Measurements from ENCODE around the gene RIPK1.
"Not testable (repeated sequence)": the region's sequence is repeated elsewhere in the genome, so short reads cannot be mapped to it uniquely, and the experiment has no call there.

RIPK1 gene

GRCh38 chr6:3041606-3042005, 26.7 kb upstream of the RIPK1 start:
- TF ChIP-seq, protein P1, sequence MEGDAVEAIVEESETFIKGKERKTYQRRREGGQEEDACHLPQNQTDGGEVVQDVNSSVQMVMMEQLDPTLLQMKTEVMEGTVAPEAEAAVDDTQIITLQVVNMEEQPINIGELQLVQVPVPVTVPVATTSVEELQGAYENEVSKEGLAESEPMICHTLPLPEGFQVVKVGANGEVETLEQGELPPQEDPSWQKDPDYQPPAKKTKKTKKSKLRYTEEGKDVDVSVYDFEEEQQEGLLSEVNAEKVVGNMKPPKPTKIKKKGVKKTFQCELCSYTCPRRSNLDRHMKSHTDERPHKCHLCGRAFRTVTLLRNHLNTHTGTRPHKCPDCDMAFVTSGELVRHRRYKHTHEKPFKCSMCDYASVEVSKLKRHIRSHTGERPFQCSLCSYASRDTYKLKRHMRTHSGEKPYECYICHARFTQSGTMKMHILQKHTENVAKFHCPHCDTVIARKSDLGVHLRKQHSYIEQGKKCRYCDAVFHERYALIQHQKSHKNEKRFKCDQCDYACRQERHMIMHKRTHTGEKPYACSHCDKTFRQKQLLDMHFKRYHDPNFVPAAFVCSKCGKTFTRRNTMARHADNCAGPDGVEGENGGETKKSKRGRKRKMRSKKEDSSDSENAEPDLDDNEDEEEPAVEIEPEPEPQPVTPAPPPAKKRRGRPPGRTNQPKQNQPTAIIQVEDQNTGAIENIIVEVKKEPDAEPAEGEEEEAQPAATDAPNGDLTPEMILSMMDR (IDR thresholded peaks at IDR 0.05): no peak
- no peak overlapping the region for H3K9ac ChIP-seq

DNA sequence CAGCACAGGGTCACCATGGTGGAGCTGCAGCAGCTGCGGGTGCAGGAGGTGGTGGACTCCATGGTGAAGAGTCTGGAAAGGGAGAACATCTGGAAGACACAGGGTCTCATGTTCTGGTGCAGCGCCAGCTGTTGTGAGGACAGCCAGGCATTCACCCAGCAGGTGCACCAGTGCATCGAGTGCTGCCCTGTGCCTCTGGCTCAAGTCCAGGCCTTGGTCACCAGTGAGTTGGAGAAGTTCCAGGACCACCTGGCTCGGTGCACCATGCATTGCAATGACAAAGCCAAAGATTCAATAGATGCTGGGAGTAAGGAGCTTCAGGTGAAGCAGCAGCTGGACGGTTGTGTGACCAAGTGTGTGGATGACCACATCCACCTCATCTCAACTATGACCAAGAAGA, 22.9 kb upstream of the RIPK1 start:
- no peaks in the 10 kb centered on the region for H3K27me3 ChIP-seq (ENCODE audit: control insufficient read depth, insufficient read depth, low read length)
- H3K9me3 ChIP-seq (ENCODE audit: control insufficient read depth, low read length): no peaks in the 10 kb centered on the region
- no peak overlapping the region for H3K4me3 ChIP-seq (ENCODE audit: low read depth, low read length)
- TF ChIP-seq, protein P1 (IDR thresholded peaks at IDR 0.05): no peak
- no peak overlapping the region for H3K27ac ChIP-seq
- H2AFZ ChIP-seq: no peak overlapping the region
- H3K9ac ChIP-seq: no peak overlapping the region
- no peaks in the 10 kb centered on the region for H3K4me1 ChIP-seq
- H3K79me2 ChIP-seq: no peaks in the 10 kb centered on the region
- H3K4me2 ChIP-seq (ENCODE audit: low read length): no peak overlapping the region
- no peaks in the 10 kb centered on the region for H3K36me3 ChIP-seq (ENCODE audit: control insufficient read depth, insufficient read depth, low read length)

More at GRCh38 chr6:3041606-3042005, 26.7 kb upstream of the RIPK1 start:
- no peaks in the 10 kb centered on the region for H3K36me3 ChIP-seq (ENCODE audit: control insufficient read depth, insufficient read depth, low read length)
- peak overlapping the region; percentile 18 for H2AFZ ChIP-seq
- H3K9me3 ChIP-seq (ENCODE audit: control insufficient read depth, low read length): no peaks in the 10 kb centered on the region
- H3K79me2 ChIP-seq: no peaks in the 10 kb centered on the region
- no peak overlapping the region for H3K4me3 ChIP-seq (ENCODE audit: low read depth, low read length)
- no peaks in the 10 kb centered on the region for H3K27me3 ChIP-seq (ENCODE audit: control insufficient read depth, insufficient read depth, low read length)
- H3K4me1 ChIP-seq: no peaks in the 10 kb centered on the region
- no peak overlapping the region for H3K27ac ChIP-seq
- no peak overlapping the region for H3K4me2 ChIP-seq (ENCODE audit: low read length)

- Histone ChIP-seq H3K4me3 (ENCODE audit: low read depth, low read length) (no peak overlapping the region), H3K4me2 (ENCODE audit: low read length) (no peak overlapping the region), H3K9me3 (ENCODE audit: control insufficient read depth, low read length) (no peaks in the 10 kb centered on the region), H3K9ac (no peak overlapping the region), H2AFZ (no peak overlapping the region), H3K79me2 (no peaks in the 10 kb centered on the region), H3K27ac (no peak overlapping the region), H3K27me3 (ENCODE audit: control insufficient read depth, insufficient read depth, low read length) (no peaks in the 10 kb centered on the region), H3K36me3 (ENCODE audit: control insufficient read depth, insufficient read depth, low read length) (no peaks in the 10 kb centered on the region), H3K4me1 (no peaks in the 10 kb centered on the region)
- TF ChIP-seq, protein P1 (IDR thresholded peaks at IDR 0.05): no peak
Observed at GRCh38 chr6:3045777-3046176, 22.5 kb upstream of the RIPK1 start.

DNA sequence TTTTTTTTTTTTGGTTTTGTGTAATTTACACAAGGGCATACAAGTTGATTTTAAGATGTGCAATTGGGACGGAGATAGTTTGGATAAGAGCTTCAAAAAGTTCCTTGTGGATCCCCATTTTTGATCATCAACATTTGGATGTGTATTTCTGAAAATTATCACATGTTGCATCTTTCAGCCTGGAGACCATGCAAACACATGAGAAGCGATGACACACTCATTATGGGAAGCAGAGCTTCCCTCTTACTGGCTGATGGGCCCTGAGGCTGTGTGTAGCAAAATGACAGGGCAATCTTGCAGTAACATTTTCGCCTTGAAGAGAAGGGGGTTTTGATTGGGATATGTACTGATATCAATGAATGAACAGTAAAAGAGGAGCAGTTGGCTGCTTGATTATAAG, 22.0 kb upstream of the RIPK1 start:
- Histone ChIP-seq H3K36me3 (ENCODE audit: control insufficient read depth, insufficient read depth, low read length) (no peaks in the 10 kb centered on the region), H3K4me3 (ENCODE audit: low read depth, low read length) (no peak overlapping the region), H3K9me3 (ENCODE audit: control insufficient read depth, low read length) (no peaks in the 10 kb centered on the region), H3K27ac (no peak overlapping the region), H3K79me2 (no peaks in the 10 kb centered on the region), H3K4me1 (no peaks in the 10 kb centered on the region), H3K9ac (no peak overlapping the region), H3K27me3 (ENCODE audit: control insufficient read depth, insufficient read depth, low read length) (no peaks in the 10 kb centered on the region), H3K4me2 (ENCODE audit: low read length) (no peak overlapping the region), H2AFZ (no peak overlapping the region)
- TF ChIP-seq, protein P1 (IDR thresholded peaks at IDR 0.05): no peak

- H3K36me3 ChIP-seq (ENCODE audit: control insufficient read depth, insufficient read depth, low read length); H3K9ac ChIP-seq; H3K27ac ChIP-seq; H3K9me3 ChIP-seq (ENCODE audit: control insufficient read depth, low read length); H3K4me2 ChIP-seq (ENCODE audit: low read length); H2AFZ ChIP-seq; H3K27me3 ChIP-seq (ENCODE audit: control insufficient read depth, insufficient read depth, low read length); H3K4me3 ChIP-seq (ENCODE audit: low read depth, low read length); H3K4me1 ChIP-seq; H3K79me2 ChIP-seq: not testable (repeated sequence)
Observed at GRCh38 chr6:3048009-3048408, 20.3 kb upstream of the RIPK1 start.

Measured in parathyroid adenoma (tissue), 2 donors.